HG03196 (cell line): Measurements from ENCODE around the gene CDH6.

ENCODE experiments used
- ATAC-seq: cut with Tn5 transposase; IDR thresholded peaks from one replicate; pipeline ENCODE4 v1.9.1; 2021; ENCODE audit not compliant: unreplicated experiment

Gene CDH6

GRCh38 chr5:31193591-31194467 is at the start of gene CDH6:
Gene CDH6 (plus strand): TSS chr5:31193686. CDS start chr5:31267474, 73,788 bp downstream.
- ATAC-seq, result no peak

GRCh38 chr5:31144364-31144763 is 49.1 kb upstream of the CDH6 start:
- no peak for ATAC-seq

- ATAC-seq, result no peak
These were observed 44.5 kb upstream of the CDH6 start for GRCh38 chr5:31148959-31149475.

DNA sequence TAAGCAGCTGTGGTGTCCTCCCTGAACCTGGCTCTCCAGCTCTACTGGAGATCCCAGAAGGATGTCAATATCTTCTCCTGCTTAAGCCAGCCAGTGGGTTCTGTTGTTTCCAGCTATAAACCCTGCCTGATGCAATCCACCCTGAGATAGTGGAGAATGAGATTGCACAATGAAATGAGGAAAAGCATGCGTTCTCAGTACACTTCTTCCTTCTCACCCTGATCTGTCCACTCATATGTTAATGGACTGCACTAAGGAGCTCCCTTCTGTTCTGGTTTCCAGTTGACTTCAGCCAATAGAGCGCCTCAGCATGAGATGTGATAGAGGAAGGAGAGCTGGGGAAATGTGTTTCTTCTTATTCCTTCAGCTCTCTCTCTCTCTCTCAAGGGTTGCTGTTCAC is 40.0 kb upstream of the CDH6 start:
- no peak for ATAC-seq

- ATAC-seq, result no peak
These were observed 36.8 kb upstream of the CDH6 start for GRCh38 chr5:31156631-31157160.

- ATAC-seq, result no peak
These were observed 35.8 kb upstream of the CDH6 start for GRCh38 chr5:31157720-31158119.

DNA sequence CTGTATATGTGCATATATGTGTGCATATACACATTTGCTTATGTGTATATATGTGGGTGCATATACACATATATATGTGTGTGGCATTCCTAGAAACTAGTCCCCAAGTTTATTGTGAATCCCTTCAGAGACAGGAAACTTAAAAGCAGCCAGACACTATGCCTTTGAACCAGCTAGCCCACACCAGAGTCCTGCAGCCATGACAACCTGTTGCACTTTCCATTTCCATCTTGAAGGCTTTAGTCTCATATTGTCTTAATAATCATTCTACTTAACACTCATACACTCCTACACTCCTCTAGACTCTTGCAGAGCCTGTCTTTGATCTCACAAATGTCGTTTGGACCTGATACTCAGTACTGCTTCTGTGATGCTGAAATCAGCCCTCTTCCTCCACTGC is 34.8 kb upstream of the CDH6 start:
- no peak for ATAC-seq

DNA sequence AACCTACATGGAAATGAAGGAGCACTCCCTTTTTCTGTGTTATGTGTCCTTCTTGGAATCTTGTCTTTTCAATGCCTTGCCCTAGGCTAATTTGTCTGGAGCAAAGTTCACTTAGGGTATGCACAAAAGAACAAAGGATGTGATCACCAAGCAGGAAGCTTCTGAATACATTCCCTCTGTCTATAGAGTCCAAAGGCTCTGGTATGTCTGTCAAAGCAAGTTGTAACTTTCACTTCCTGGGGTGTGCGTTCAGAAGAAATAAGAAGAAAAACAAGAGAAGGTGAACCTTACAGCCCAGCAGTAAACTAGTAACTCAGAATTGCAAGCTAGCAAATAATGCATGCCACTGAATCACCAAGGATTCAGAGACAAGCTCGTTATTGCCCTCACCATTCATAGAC is 31.7 kb upstream of the CDH6 start:
- ATAC-seq, result no peak

GRCh38 chr5:31165729-31166128 is 27.8 kb upstream of the CDH6 start:
- ATAC-seq, result no peak

DNA sequence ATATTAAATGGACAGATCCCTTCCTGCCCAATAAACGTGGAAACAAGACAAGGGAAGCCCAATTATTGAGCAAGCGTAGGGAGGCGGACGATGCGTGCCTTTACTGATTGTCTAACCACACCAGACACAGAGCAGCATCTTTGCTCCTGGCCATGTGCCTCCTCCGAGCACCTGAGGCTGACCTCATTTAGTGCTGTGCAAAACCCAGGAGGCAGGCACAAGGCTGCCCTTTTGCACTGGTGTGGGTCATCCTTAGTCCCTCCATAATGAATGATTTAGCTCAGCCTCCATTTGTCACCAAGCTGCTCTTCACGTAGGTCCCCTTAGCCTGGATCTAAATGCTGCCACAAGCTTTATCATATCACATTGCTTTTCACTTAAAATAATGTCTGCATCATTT is 24.1 kb upstream of the CDH6 start:
- no peak for ATAC-seq

DNA sequence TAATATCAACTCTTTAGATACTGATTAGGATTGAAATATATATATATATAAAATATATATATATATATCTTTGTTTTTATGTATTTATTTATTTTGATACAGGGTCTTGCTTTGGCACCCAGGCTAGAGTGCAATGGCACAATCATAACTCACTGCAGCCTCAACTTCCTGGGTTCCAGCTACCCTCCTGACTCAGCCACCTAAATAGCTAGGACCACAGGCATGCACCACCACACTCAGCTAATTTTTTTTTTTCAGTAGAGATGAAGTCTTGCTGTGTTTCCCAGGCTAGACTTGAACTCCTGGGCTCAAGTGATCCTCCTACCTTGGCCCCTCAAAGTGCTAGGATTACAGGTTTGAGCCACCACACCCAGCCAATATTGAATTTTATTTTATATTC is 20.6 kb upstream of the CDH6 start:
- no peak for ATAC-seq

GRCh38 chr5:31173614-31174013 is 19.9 kb upstream of the CDH6 start:
- ATAC-seq, result no peak

GRCh38 chr5:31181376-31181987 is 12.0 kb upstream of the CDH6 start:
- no peak for ATAC-seq

DNA sequence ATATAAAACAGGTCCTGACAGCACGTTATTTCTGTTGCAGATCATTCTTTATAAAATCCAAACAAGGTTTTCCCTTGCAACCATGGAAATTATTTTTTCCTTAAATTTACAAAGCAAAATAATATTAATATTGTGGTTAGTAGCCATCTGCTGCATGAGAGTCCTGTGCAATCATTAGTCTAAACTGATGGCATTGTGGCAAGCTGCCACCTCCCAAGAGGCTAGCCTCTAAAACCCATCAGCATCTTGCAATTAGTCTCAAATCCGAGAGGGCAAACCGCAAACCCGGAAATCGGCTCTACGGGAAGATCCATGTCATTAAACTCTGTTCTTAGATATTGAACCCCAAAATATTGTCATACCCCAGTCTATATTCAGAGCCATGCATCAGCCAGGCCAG is 11.3 kb upstream of the CDH6 start:
- ATAC-seq, result no peak

DNA sequence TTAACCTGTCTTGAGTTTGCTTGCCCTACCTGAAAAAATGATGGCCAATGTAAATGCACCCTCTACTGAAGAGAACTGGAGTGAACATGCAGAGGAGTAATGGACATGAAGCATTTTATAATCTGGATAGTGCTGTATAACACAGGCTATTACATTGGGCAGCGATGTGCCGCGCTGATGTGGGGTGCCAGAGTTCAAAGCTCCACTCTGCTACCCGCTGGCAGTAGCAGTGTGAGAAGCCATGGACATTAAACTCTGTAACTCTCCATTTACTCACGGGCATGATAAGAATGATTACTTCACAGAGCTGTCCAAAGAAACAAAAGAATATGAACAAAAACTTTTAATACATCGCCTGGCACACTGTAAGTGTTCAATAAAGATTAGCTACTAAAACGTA is 7.5 kb upstream of the CDH6 start:
- ATAC-seq, result no peak

DNA sequence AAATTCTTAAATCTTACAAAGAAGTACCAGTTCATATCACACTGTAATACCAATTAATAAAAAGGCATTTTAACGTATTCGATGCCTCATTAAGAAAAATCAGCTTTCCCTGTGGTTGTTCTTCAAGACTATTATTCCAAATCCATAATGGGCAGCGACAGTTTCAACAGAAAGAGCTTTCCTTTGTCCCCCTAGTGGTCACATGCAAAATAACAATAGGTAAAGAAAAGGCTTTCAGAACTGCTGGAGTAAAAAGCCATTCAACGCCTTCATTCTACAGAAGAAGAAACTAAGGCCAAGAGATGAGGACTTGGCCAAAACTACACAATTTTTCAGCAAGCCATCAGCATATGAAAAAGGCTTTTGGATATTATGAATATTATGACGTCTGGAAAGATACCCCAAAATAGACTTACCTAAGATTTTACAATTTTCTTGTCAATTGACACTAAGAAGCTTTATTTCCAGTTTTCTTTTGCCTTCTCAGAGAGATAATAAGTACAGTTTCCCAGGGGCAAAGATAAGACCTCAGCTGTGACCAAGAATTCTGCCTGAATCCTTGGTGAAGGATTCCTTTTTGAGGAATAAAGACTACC is 6.7 kb upstream of the CDH6 start:
- ATAC-seq, result no peak

DNA sequence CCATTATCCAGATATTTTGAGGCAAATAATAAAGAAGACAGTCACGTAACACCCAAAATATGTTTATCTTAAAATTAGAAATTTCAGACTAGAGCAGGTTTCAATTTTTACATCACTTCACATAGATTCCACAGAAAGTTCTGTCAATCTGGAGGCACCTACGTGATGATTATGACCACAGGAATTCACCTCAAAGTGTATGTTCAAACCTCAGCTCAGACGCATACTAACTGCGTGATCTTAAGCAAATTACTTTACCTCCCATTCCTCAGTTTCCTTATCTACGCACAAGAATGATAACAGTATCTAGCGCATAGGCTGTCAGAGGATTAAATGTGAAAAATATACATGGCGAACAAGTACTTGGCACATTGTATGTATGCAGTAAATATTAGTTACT is 5.9 kb upstream of the CDH6 start:
- ATAC-seq, result no peak

DNA sequence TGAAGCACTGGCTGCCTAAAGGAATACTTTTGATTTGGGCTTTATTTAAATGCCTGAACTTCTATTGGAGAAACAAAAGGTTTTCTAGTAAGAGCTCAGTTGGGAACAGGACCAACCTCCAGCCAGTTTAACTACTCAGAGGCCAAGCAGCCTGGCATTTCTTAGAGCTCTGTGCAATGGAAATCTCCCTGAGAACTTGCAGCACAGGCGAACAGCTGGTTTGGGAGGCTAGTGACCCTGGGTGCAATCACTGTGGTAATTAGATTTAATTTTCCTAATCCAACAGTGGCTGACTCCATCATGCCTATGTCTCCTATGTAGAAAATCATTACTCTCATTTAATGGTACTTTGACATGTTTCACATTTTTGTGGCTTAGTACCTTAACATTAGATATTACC is 1.0 kb upstream of the CDH6 start:
- ATAC-seq, result no peak

DNA sequence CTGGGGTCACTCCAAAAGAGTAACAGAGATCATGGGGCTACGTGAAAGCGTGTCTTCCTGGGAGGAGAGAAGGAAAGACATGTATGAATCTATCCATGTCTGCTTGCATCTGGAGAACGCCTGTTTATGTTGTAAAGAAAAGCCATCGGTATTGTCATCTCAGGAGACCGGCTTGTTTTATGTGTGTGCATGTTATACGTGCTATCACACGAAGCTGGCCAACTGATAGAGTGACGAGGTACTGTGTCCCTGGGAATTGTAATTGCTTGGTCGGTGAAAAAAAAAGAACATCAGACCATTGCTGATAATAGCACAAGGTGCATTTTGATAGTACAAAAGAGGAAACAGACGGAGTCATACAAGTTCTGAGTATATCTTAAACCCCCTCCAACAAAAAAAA is 370 bp upstream of the CDH6 start:
- ATAC-seq, result no peak

DNA sequence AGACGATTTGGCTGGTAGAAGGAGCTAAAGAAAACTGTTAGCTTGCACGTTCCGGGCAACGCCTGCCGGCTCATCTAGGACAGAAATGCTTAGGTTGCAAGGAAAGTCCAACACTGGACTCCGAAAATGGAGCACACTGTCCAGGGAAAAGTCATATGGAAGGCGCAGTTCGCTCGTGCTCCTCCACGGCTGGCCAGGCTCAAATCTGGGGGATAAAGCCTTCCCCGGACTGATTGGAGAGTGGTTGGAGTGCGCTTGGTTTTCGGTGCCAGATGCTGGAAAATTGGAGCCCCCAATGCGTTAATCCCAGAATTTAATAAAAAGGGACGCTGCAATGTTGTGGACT is 955 bp downstream of the CDH6 start:
- ATAC-seq, result no peak

- no peak for ATAC-seq
These were observed 1.5 kb downstream of the CDH6 start for GRCh38 chr5:31194892-31195555.
